WTC11 (cell line): ENCODE measurements around the gene STK32B.
"Not testable (repeated sequence)": the region's sequence is repeated elsewhere in the genome, so short reads cannot be mapped to it uniquely, and the experiment has no call there.

Source experiments
- CTCF ChIP-seq: fragments of 200-600 bp; IDR thresholded peaks from 2 replicates; pipeline ENCODE4 v1.8.0; 2022; ENCODE audit warnings: antibody characterized with exemption
- IRF1 ChIP-seq: sonication (generic); formaldehyde crosslinking; IDR thresholded peaks from 2 replicates; pipeline ENCODE4 v1.8.0; 2023; ENCODE audit warnings: missing genetic modification reagents
- NR1H2 ChIP-seq: sonication (generic); formaldehyde crosslinking; IDR thresholded peaks from 2 replicates; pipeline ENCODE4 v1.9.0; 2021; ENCODE audit warnings: mild to moderate bottlenecking, moderate library complexity, missing genetic modification reagents
- RORB ChIP-seq: fragments of 250-450 bp; sonication (Bioruptor Pico); IDR thresholded peaks from 2 replicates; pipeline ENCODE4 v1.9.0; 2021; ENCODE audit warnings: mild to moderate bottlenecking
- USF2 ChIP-seq: sonication (generic); formaldehyde crosslinking; IDR thresholded peaks from 2 replicates; pipeline ENCODE4 v1.8.1; 2023; ENCODE audit warnings: mild to moderate bottlenecking, missing genetic modification reagents, moderate library complexity

- TF ChIP-seq CTCF; IRF1 (CRISPR knock-in tag); NR1H2 (CRISPR knock-in tag); USF2; RORB (CRISPR knock-in tag): not testable (repeated sequence)
Observed at GRCh38 chr4:5250536-5250935, 199.3 kb downstream of the STK32B start.
